DOHH2 (cell line): Measurements from ENCODE around the gene PXDC1.
"Not testable (repeated sequence)": the region's sequence is repeated elsewhere in the genome, so short reads cannot be mapped to it uniquely, and the experiment has no call there.

Experiments used
- H3F3A ChIP-seq: fragments of 200-600 bp; sonication (generic), shearing (Covaris generic); 2 replicates; pipeline ENCODE4 v1.6.0; 2016; ENCODE audit warnings: antibody characterized with exemption, mild to moderate bottlenecking; ENCODE audit not compliant: control insufficient read depth, insufficient read depth
- H3K27ac ChIP-seq: fragments of 200-600 bp; sonication (generic); 2 replicates; pipeline ENCODE4 v1.5.1; 2014; ENCODE audit warnings: low read depth, mild to moderate bottlenecking, low read length, moderate library complexity
- H3K27me3 ChIP-seq: fragments of 200-600 bp; sonication (generic); 2 replicates; pipeline ENCODE4 v1.6.1; 2014; ENCODE audit warnings: mild to moderate bottlenecking, low read length, mixed read lengths; ENCODE audit not compliant: control insufficient read depth
- H3K36me3 ChIP-seq: fragments of 200-600 bp; sonication (generic); 2 replicates; pipeline ENCODE4 v1.6.1; 2014; ENCODE audit warnings: mild to moderate bottlenecking, low read length, moderate library complexity, mixed read lengths; ENCODE audit not compliant: control insufficient read depth
- H3K4me1 ChIP-seq: fragments of 200-600 bp; sonication (generic); 2 replicates; pipeline ENCODE4 v1.6.1; 2014; ENCODE audit warnings: mild to moderate bottlenecking, low read length, mixed read lengths; ENCODE audit not compliant: control insufficient read depth
- H3K4me2 ChIP-seq: fragments of 200-600 bp; sonication (generic); 2 replicates; pipeline ENCODE4 v1.6.0; 2014; ENCODE audit warnings: mild to moderate bottlenecking, low read length, moderate library complexity
- H3K4me3 ChIP-seq: fragments of 200-600 bp; sonication (generic); 2 replicates; pipeline ENCODE4 v1.5.1; 2014; ENCODE audit warnings: mild to moderate bottlenecking, low read length, mixed read lengths
- H3K79me2 ChIP-seq: fragments of 200-600 bp; sonication (generic); 2 replicates; pipeline ENCODE4 v1.6.1; 2014; ENCODE audit warnings: mild to moderate bottlenecking, low read length, mixed read lengths; ENCODE audit not compliant: control insufficient read depth
- H3K9me2 ChIP-seq: fragments of 200-600 bp; sonication (generic); replicated peaks from 2 replicates; pipeline ENCODE4 v1.6.1; 2014; ENCODE audit warnings: mild to moderate bottlenecking, low read length, mixed read lengths; ENCODE audit not compliant: control insufficient read depth
- H3K9me3 ChIP-seq: fragments of 200-600 bp; sonication (generic); 2 replicates; pipeline ENCODE4 v1.6.1; 2014; ENCODE audit warnings: antibody characterized with exemption, low read length, mixed read lengths; ENCODE audit not compliant: control insufficient read depth, insufficient read depth
- H4K20me1 ChIP-seq: fragments of 200-600 bp; sonication (generic); 2 replicates; pipeline ENCODE4 v1.6.0; 2014; ENCODE audit warnings: low read depth, mild to moderate bottlenecking, antibody characterized with exemption, low read length, moderate library complexity; ENCODE audit not compliant: control insufficient read depth, insufficient read depth
- CTCF ChIP-seq: fragments of 200-600 bp; sonication (generic); IDR thresholded peaks from one replicate; pipeline ENCODE4 v1.5.1; 2014; ENCODE audit warnings: antibody characterized with exemption, mild to moderate bottlenecking, low read depth, low read length; ENCODE audit not compliant: poor library complexity, severe bottlenecking
- EZH2phosphoT487 ChIP-seq: fragments of 200-600 bp; sonication (generic); IDR thresholded peaks from 2 replicates; pipeline ENCODE4 v1.6.1; 2017; ENCODE audit warnings: borderline replicate concordance, mild to moderate bottlenecking, antibody characterized with exemption, low read length, moderate library complexity, mixed read lengths

PXDC1 gene

GRCh38 chr6:3754776-3755175 is 3.3 kb upstream of the PXDC1 start:
- H3K4me3 ChIP-seq: no peak overlapping the region
- H3K9me2 ChIP-seq: no peaks in the 10 kb centered on the region
- H4K20me1 ChIP-seq: 0 out of 2 replicates have a peak, but pooled peaks cover 2% of the 10 kb centered on the region
- no peaks in the 10 kb centered on the region for H3K79me2 ChIP-seq
- H3K9me3 ChIP-seq: no peaks in the 10 kb centered on the region
- TF ChIP-seq CTCF: no peak
- TF ChIP-seq EZH2phosphoT487: no peak
- no peak overlapping the region for H3K27ac ChIP-seq
- H3K4me2 ChIP-seq: no peak overlapping the region
- H3K36me3 ChIP-seq: no peaks in the 10 kb centered on the region
- peaks cover 7% of the 10 kb centered on the region; the same call in 1 of the 2 replicates for H3F3A ChIP-seq
- H3K4me1 ChIP-seq: peaks cover 43% of the 10 kb centered on the region
- H3K27me3 ChIP-seq: peaks cover 36% of the 10 kb centered on the region

- H3K79me2 ChIP-seq, H3K27ac ChIP-seq: not testable (repeated sequence)
- H3K27me3 ChIP-seq: peaks cover 42% of the 10 kb centered on the region
Observed at GRCh38 chr6:3754032-3754725, 2.7 kb upstream of the PXDC1 start.

GRCh38 chr6:3753228-3753835 is 1.8 kb upstream of the PXDC1 start:
- H4K20me1 ChIP-seq: peaks cover 6% of the 10 kb centered on the region; the same call in 1 of the 2 replicates
- no peak overlapping the region for H3K27ac ChIP-seq
- no peaks in the 10 kb centered on the region for H3K36me3 ChIP-seq
- H3F3A ChIP-seq: peaks cover 4% of the 10 kb centered on the region; the same call in 1 of the 2 replicates
- no peaks in the 10 kb centered on the region for H3K79me2 ChIP-seq
- H3K27me3 ChIP-seq: peaks cover 51% of the 10 kb centered on the region
- no peak for TF ChIP-seq EZH2phosphoT487
- TF ChIP-seq CTCF: no peak
- H3K4me1 ChIP-seq: peaks cover 43% of the 10 kb centered on the region
- H3K4me2 ChIP-seq: no peak overlapping the region
- H3K9me2 ChIP-seq: no peaks in the 10 kb centered on the region
- no peak overlapping the region for H3K4me3 ChIP-seq
- H3K9me3 ChIP-seq: no peaks in the 10 kb centered on the region

More at GRCh38 chr6:3754032-3754725, 2.7 kb upstream of the PXDC1 start:
- H3K36me3 ChIP-seq, H3F3A ChIP-seq, H4K20me1 ChIP-seq, H3K9me2 ChIP-seq, H3K4me2 ChIP-seq, H3K9me3 ChIP-seq, H3K4me3 ChIP-seq: not testable (repeated sequence)
- H3K4me1 ChIP-seq: peaks cover 43% of the 10 kb centered on the region
